ENCODE results near the gene IPO9.

DNA sequence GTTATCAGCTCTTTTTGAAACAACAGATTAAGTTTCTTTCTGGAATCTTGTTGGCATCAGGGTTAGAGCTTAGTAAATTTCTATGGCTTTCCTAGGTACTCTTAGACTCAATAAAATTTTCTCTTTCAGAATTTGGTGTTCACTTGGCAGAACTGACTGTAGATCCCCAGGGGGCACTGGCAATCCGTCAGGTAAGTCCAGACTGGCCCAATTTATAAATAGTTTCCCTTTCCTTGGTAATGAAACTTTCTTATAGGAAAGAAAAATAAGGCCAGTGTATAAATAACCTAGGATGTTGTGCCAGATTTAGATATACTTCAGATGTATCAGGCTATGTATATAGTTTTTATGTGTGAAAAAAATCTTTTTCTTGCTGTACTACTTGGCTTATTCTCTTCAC, 18.2 kb downstream of the IPO9 start:
- TF ChIP-seq, protein P1, sequence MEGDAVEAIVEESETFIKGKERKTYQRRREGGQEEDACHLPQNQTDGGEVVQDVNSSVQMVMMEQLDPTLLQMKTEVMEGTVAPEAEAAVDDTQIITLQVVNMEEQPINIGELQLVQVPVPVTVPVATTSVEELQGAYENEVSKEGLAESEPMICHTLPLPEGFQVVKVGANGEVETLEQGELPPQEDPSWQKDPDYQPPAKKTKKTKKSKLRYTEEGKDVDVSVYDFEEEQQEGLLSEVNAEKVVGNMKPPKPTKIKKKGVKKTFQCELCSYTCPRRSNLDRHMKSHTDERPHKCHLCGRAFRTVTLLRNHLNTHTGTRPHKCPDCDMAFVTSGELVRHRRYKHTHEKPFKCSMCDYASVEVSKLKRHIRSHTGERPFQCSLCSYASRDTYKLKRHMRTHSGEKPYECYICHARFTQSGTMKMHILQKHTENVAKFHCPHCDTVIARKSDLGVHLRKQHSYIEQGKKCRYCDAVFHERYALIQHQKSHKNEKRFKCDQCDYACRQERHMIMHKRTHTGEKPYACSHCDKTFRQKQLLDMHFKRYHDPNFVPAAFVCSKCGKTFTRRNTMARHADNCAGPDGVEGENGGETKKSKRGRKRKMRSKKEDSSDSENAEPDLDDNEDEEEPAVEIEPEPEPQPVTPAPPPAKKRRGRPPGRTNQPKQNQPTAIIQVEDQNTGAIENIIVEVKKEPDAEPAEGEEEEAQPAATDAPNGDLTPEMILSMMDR (IDR thresholded peaks at IDR 0.05), result no peak
- no peak for TF ChIP-seq POLR2A (IDR thresholded peaks at IDR 0.05)

Measured in uterus (tissue), 2 donors.